SK-N-SH treated with all-trans-retinoic acid at 6 μM for 48 hours (cell line): ENCODE data around the gene TMEM184A.

Experiments used
- CREB5 ChIP-seq: fragments of 250-450 bp; sonication (Bioruptor Pico); IDR thresholded peaks from 2 replicates; pipeline ENCODE4 v1.5.1; 2020; ENCODE audit warnings: low read depth, mild to moderate bottlenecking, moderate library complexity
- ESRRG ChIP-seq: fragments of 250-450 bp; sonication (Bioruptor Pico); IDR thresholded peaks from 2 replicates; pipeline ENCODE4 v1.6.1; 2021; ENCODE audit warnings: mild to moderate bottlenecking
- ISL1 ChIP-seq: fragments of 250-450 bp; sonication (Bioruptor Pico); IDR thresholded peaks from 2 replicates; pipeline ENCODE4 v2.1.2; 2022; ENCODE audit warnings: mild to moderate bottlenecking, moderate library complexity
- PATZ1 ChIP-seq: fragments of 250-450 bp; sonication (Bioruptor Pico); IDR thresholded peaks from 2 replicates; pipeline ENCODE4 v1.8.0; 2020; ENCODE audit warnings: mild to moderate bottlenecking, moderate library complexity, borderline replicate concordance
- POU6F1 ChIP-seq: fragments of 250-450 bp; sonication (Bioruptor Pico); IDR thresholded peaks from 2 replicates; pipeline ENCODE4 v1.8.0; 2021; ENCODE audit warnings: low read depth, mild to moderate bottlenecking, moderate library complexity, borderline replicate concordance
- RARB ChIP-seq: fragments of 250-450 bp; sonication (Bioruptor Pico); IDR thresholded peaks from 2 replicates; pipeline ENCODE4 v1.8.0; 2021; ENCODE audit warnings: mild to moderate bottlenecking, moderate library complexity
- SNAI2 ChIP-seq: fragments of 250-450 bp; sonication (Bioruptor Pico); IDR thresholded peaks from 2 replicates; pipeline ENCODE4 v1.5.0; 2020; ENCODE audit warnings: mild to moderate bottlenecking, moderate library complexity
- ZFP3 ChIP-seq: fragments of 250-450 bp; sonication (Bioruptor Pico); IDR thresholded peaks from 2 replicates; pipeline ENCODE4 v1.5.0; 2020; ENCODE audit warnings: mild to moderate bottlenecking, moderate library complexity
- ZNF565 ChIP-seq: fragments of 450-650 bp; formaldehyde crosslinking; conservative IDR thresholded peaks from 2 replicates; pipeline ENCODE4 v1.5.0; 2020; ENCODE audit warnings: low read depth, mild to moderate bottlenecking, moderate library complexity
- ZNF8 ChIP-seq: fragments of 450-650 bp; formaldehyde crosslinking; IDR thresholded peaks from 2 replicates; pipeline ENCODE4 v1.5.0; 2020; ENCODE audit warnings: mild to moderate bottlenecking, moderate library complexity

DNA sequence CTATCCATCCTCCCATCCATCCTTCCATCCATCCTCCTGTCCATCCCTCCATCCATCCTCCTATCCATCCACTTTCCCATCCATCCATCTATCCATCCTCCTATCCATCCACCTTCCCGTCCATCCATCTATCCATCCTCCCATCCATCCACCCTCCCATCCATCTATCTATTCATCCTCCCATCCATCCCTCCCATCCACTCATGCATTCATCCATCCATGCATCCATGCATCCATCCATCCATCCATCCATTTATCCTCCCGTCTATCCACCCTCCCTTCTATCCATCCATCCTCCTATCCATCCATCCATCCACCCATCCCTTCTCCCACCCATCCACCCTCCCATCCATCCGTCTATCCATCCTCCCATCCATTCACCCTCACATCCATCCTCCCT is 39.0 kb upstream of the TMEM184A start:
- no peak for TF ChIP-seq CREB5 (CRISPR knock-in tag)
- TF ChIP-seq ISL1 (CRISPR knock-in tag), result no peak
- TF ChIP-seq PATZ1 (CRISPR knock-in tag), result no peak
- no peak for TF ChIP-seq ZNF8 (CRISPR knock-in tag)
- no peak for TF ChIP-seq ESRRG (CRISPR knock-in tag)
- TF ChIP-seq SNAI2 (CRISPR knock-in tag), result no peak
- TF ChIP-seq ZFP3 (CRISPR knock-in tag), result no peak
- TF ChIP-seq RARB (CRISPR knock-in tag), result no peak
- TF ChIP-seq ZNF565 (CRISPR knock-in tag), result no peak
- no peak for TF ChIP-seq POU6F1 (CRISPR knock-in tag)
